GM19452 (cell line): ENCODE data around the gene SOX8.
"Not testable (repeated sequence)": the region's sequence is repeated elsewhere in the genome, so short reads cannot be mapped to it uniquely, and the experiment has no call there.

Experiments used
- ATAC-seq: cut with Tn5 transposase; IDR thresholded peaks from one replicate; pipeline ENCODE4 v1.9.1; 2021; ENCODE audit not compliant: unreplicated experiment

Gene SOX8

GRCh38 chr16:981695-982144 lies at the start of gene SOX8:
Gene SOX8 (plus strand): TSS chr16:981770. CDS start chr16:981923, 153 bp downstream.
- no peak for ATAC-seq

- ATAC-seq: no peak
Observed at GRCh38 chr16:932831-933330, 48.7 kb upstream of the SOX8 start.

DNA sequence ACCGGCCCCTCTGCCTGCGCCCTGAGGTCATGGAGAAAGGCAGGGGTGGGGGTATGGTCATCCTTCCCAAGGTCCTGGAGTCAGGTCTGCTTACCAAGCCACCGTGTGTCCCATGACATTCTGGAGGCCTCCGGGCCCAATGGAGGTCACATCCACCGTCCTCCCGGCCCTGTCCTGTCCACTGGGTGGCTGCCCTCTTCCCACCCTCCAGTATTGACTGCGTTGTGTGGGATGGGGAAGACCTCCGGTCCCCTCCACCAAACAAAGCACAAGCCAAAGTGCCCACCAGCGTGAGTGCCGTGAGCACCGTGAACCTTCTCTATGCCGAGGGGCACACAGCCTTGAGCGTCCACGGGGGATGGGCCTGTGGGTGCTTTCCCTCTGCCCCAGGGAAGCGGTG lies 48.0 kb upstream of the SOX8 start:
- no peak for ATAC-seq

- ATAC-seq: no peak
Observed at GRCh38 chr16:934178-934577, 47.4 kb upstream of the SOX8 start.

DNA sequence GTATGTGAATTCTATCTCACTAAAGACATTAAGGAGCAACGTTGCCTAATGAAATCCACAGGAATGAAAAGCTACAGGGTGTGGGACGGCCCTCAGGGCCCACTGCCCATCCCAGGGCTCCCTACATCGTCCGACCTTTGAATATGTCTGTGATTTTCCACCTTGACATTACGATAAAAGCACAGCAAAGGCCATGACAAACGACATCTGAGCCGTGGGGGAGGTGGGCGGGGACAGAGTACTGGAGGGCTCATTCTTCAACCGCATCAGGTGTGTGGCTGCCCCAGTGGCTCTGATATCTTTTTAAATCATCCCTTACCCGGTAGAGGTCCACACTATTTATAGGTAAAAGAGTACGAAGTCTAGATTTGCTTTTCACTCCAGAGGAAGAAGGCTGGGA lies 45.9 kb upstream of the SOX8 start:
- ATAC-seq: no peak

DNA sequence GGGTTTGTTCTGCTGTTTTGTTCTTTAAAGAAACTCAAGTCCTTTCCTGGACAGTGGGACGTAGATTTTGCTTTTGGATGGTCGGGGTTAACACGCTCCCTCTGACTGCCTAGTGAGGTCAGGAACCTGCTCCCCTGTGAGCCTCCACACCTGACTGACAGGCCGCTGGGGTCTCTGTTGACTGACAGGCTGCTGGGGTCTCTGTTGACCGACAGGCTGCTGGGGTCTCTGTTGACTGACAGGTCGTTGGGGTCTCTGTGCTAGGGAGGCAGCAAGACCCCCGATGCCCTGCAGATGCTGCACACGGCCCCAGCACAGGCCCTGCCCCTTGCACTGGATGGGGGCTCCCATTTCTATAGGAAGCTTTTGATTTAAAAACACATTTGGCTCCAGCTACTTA lies 44.3 kb upstream of the SOX8 start:
- ATAC-seq: no peak

GRCh38 chr16:937723-938122 lies 43.8 kb upstream of the SOX8 start:
- no peak for ATAC-seq

- no peak for ATAC-seq
Observed at GRCh38 chr16:938136-938535, 43.4 kb upstream of the SOX8 start.

- no peak for ATAC-seq
Observed at GRCh38 chr16:938752-939151, 42.8 kb upstream of the SOX8 start.

DNA sequence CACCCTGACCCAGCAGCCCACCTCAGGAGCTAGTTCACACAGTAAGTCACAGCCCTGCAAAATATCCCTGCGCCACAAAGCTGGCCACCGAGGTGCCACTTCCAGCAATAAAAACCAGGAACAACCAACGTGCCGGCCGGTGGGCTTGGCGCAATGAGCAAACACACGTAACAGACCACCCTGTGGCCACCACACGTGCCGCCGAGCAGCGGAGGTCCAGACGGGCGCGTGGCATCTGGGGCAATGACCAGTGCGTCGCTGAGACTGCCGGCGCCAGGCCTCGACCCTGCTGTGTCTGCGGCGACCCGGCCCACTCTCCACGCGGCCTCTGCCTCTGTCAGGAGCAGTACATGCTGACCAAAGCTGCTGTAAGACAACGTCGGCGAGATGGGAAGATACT lies 42.3 kb upstream of the SOX8 start:
- no peak for ATAC-seq

DNA sequence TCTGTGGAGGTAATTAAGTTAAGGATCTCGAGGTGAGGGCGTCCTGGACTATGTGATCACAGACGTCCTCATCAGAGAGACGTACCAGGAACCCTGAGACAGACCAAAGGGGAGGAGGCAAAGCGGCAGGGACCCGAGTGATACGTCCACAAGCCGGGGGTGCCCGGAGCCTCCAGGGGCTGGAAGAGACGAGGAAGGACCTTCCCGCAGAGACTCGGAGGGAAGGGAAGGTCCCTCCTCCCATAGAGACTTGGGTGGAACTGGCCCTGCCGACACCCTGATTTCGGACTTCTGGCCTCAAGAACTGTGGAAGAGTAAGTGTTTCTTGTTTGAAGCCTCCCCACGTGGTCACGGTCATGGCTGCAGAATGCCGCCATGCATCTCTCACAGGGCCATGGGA lies 41.6 kb upstream of the SOX8 start:
- ATAC-seq: no peak

- ATAC-seq: no peak
Observed at GRCh38 chr16:942436-943060, 39.0 kb upstream of the SOX8 start.

- no peak for ATAC-seq
Observed at GRCh38 chr16:943971-944370, 37.6 kb upstream of the SOX8 start.

DNA sequence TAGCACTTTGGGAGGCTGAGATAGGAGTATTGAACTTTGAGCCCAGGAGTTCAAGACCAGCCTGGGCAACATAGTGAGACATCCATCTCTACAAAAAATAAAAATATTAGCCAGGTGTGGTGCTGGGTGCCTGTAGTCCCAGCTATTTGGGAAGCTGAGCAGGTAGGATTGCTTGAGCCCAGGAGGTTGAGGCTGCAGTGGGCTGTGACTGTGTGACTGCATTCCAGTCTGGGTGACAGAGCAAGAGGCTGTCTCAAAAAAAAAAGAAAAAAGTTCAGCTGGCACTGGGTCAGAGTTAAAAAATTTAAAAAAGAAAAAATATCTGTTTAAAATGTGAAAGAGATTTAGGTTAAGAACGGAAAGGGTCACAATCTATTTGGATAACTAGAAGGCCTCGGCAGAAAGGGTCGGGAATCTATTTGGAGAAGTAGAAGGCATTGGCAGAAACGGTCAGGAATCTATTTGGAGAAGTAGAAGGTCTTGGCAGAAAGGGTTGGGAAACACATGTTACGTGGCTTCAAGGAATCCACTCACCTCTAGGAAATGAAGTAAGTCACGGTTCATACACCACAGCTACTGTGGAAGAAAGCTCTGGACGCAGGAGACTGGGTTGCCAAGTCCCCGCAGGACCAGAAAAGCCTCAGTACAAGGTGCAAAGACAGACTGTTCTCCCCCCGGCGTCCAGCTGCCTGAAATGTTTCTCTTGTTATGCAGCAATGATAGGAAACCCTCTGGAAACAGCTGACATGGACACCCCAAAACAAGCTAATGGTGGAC lies 36.1 kb upstream of the SOX8 start:
- ATAC-seq: no peak

GRCh38 chr16:946048-946395 lies 35.5 kb upstream of the SOX8 start:
- no peak for ATAC-seq

DNA sequence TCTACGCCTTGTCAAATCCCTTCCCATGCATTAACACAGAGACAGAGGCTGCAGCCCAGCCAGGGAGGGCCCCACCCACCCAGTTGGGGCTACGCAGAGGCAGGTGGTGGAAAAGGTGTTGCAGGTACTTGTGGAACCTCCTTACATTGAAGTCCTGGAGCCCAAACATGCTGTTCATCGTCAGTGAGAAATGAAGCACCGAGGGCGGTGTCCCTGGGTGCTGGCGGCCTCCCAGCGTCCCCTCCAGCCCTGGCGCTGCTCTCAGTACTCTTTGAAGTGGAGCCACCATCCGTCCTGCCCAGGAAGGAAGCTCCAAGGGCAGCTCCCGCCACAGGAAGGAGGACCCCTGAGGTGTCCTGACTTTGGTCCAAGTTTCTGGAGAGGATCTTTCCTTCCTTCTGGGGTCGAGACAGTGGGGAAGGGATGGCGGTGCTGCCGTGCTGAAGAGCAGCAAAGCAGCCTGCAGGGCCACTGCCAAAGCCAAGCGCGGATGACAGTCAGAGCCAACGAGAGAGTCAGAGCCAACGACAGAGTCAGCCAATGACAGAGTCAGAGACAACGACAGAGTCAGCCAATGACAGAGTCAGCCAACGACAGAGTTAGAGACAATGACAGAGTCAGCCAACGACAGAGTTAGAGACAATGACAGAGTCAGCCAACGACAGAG lies 34.2 kb upstream of the SOX8 start:
- no peak for ATAC-seq

DNA sequence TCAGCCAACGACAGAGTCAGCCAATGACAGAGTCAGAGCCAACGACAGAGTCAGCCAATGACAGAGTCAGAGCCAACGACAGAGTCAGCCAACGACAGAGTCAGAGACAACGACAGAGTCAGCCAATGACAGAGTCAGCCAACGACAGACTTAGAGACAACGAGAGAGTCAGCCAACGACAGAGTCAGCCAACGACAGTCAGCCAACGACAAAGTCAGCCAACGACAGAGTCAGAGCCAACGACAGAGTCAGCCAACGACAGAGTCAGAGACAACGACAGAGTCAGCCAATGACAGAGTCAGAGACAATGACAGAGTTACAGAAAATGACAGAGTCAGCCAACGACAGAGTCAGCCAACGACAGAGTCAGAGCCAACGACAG lies 33.7 kb upstream of the SOX8 start:
- not testable (repeated sequence) for ATAC-seq

GRCh38 chr16:948767-949166 lies 32.8 kb upstream of the SOX8 start:
- ATAC-seq: not testable (repeated sequence)

GRCh38 chr16:950733-951573 lies 30.6 kb upstream of the SOX8 start:
- not testable (repeated sequence) for ATAC-seq

- no peak for ATAC-seq
Observed at GRCh38 chr16:951660-952301, 29.8 kb upstream of the SOX8 start.

DNA sequence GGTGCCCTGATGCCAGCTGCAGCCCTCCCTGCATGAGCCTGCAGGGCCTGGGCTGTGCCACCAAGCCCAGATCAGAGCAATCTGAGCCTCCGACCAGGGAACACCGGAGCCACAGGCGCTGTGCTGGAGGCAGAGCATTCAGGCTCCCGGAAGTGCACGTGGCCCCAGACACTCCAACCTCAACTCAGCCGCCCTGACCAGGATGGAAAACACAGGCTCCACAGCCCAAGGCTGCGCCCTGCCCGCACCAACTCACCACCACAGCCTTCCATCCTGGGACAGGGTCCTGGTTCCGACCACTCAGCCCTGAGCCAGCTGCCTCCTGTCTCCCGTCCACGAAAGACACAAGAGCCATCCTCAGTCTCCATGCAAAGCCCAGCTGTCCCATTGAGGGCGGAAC lies 29.2 kb upstream of the SOX8 start:
- ATAC-seq: no peak
